ENCODE results near the gene FAM83C. TPM values are rescaled to one million over a fixed set of nuclear protein-coding genes. Genes with fewer than 3 reads are reported as not detected.
A peak's percentile ranks its signal among the peaks of the same experiment; 100 is the strongest.

FAM83C gene
- total RNA-seq, 1 experiment from 2014 or later, result not detected

DNA sequence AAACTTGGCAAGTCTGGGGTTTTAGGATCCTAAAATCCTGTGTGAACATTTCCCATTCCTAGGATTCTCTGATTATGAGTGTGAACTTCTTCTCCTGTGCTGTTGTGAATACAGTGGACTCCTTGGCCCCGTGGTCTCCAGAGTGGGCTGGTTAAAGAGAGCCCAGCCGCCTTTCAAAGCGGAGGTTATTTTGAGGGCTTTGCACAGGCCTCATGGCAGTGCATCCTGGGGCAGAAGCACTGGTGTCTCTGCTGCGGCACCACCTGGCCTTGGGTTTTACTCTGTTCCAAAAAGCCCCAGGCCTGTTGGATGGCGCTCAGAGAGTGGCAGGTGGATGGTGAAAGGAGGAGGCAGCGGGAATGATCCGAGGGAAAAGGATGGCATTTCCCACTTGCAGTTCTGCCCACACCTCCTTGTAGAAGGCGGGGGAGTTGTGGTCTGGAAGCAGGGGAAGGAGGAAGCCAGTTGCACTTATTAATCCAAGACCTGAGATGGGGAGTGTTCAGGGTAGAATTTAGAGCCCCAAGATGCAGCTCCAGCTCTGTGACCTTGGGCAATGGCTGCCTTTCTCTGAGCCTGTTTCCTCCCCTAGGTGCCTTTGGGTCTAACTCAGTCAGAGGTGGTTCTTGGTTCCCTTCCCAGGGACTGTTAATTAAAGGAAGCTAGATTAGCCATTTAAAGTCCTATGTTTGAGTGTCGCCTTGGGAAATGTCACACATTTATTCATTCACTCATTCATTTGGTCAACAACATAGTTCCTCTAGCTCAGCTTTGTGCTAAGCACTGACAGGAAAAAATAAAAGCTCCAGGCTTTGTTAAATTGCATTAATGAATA, 43.4 kb downstream of the FAM83C start:
- ChIA-PET CTCF (interaction anchor here (2.7 kb wide), 1 partner anchor 104 kb away, joined by 10 read pairs; no protein-coding TSS in a partner anchor), POLR2A (interaction anchor here (0.8 to 1.4 kb wide), 2 partner anchors 12 to 15 kb away, joined by 3 read pairs; no protein-coding TSS in a partner anchor)
- no peak overlapping the region for H3K4me3 Mint-ChIP-seq
- ATAC-seq (no peak), DNase-seq (ENCODE audit: low spot score) (no peak)
- peaks cover 33% of the 10 kb centered on the region for H3K4me1 Mint-ChIP-seq
- H3K36me3 Mint-ChIP-seq, result no peaks in the 10 kb centered on the region
- TF ChIP-seq, protein P1, sequence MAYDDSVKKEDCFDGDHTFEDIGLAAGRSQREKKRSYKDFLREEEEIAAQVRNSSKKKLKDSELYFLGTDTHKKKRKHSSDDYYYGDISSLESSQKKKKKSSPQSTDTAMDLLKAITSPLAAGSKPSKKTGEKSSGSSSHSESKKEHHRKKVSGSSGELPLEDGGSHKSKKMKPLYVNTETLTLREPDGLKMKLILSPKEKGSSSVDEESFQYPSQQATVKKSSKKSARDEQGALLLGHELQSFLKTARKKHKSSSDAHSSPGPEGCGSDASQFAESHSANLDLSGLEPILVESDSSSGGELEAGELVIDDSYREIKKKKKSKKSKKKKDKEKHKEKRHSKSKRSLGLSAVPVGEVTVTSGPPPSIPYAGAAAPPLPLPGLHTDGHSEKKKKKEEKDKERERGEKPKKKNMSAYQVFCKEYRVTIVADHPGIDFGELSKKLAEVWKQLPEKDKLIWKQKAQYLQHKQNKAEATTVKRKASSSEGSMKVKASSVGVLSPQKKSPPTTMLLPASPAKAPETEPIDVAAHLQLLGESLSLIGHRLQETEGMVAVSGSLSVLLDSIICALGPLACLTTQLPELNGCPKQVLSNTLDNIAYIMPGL (CRISPR knock-in tag; IDR thresholded peaks at IDR 0.05), result no peak
- TF ChIP-seq SOX15 (CRISPR knock-in tag; IDR thresholded peaks at IDR 0.05) (no peak), NR3C1 (CRISPR knock-in tag; conservative IDR thresholded peaks at IDR 0.05; ENCODE audit: low read depth) (no peak), MXD4 (CRISPR knock-in tag; IDR thresholded peaks at IDR 0.05; ENCODE audit: borderline replicate concordance) (no peak), ZNF263 (CRISPR knock-in tag; IDR thresholded peaks at IDR 0.05; ENCODE audit: low read depth) (no peak), ETV6 (CRISPR knock-in tag; IDR thresholded peaks at IDR 0.05) (no peak), MAX (CRISPR knock-in tag; IDR thresholded peaks at IDR 0.05) (no peak), CBFB (CRISPR knock-in tag; IDR thresholded peaks at IDR 0.05; ENCODE audit: low read depth) (no peak), KAT7 (CRISPR knock-in tag; IDR thresholded peaks at IDR 0.05; ENCODE audit: borderline replicate concordance) (no peak), E2F5 (CRISPR knock-in tag; IDR thresholded peaks at IDR 0.05) (no peak), TEAD4 (CRISPR knock-in tag; IDR thresholded peaks at IDR 0.05) (no peak), ZNF423 (CRISPR knock-in tag; IDR thresholded peaks at IDR 0.05) (no peak), FOXK1 (CRISPR knock-in tag; IDR thresholded peaks at IDR 0.05) (no peak), STAT6 (CRISPR knock-in tag; conservative IDR thresholded peaks at IDR 0.05; ENCODE audit: low read depth) (no peak), TEAD1 (CRISPR knock-in tag; IDR thresholded peaks at IDR 0.05) (no peak), TP53 (CRISPR knock-in tag; IDR thresholded peaks at IDR 0.05) (no peak)
- TF ChIP-seq, protein P2, sequence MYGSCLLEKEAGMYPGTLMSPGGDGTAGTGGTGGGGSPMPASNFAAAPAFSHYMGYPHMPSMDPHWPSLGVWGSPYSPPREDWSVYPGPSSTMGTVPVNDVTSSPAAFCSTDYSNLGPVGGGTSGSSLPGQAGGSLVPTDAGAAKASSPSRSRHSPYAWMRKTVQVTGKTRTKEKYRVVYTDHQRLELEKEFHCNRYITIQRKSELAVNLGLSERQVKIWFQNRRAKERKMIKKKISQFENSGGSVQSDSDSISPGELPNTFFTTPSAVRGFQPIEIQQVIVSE (CRISPR knock-in tag; IDR thresholded peaks at IDR 0.05; ENCODE audit: borderline replicate concordance), result no peak
- TF ChIP-seq, protein P3, sequence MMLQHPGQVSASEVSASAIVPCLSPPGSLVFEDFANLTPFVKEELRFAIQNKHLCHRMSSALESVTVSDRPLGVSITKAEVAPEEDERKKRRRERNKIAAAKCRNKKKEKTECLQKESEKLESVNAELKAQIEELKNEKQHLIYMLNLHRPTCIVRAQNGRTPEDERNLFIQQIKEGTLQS (CRISPR knock-in tag; conservative IDR thresholded peaks at IDR 0.05), result no peak
- TF ChIP-seq, protein P4, sequence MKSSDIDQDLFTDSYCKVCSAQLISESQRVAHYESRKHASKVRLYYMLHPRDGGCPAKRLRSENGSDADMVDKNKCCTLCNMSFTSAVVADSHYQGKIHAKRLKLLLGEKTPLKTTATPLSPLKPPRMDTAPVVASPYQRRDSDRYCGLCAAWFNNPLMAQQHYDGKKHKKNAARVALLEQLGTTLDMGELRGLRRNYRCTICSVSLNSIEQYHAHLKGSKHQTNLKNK (CRISPR knock-in tag; IDR thresholded peaks at IDR 0.05), result no peak
- peak overlapping the region; percentile 32; the same call in 1 of the 2 replicates for H3K27ac Mint-ChIP-seq
- no peaks in the 10 kb centered on the region for H3K27me3 Mint-ChIP-seq (ENCODE audit: low read depth)
- H3K9me3 Mint-ChIP-seq, result no peaks in the 10 kb centered on the region
